Right lobe of liver (tissue), 4 donors: Measurements from ENCODE around the gene OPTC.

Experiments
- CTCF ChIP-seq, 4 donors: fragments of 200-600 bp in 3 of 4; fragments of 450-650 bp in 1 of 4; IDR thresholded peaks; one replicate each; pipeline versions ENCODE4 v1.5.1 to v1.8.0; 2016 to 2022; ENCODE audit warnings: antibody characterized with exemption in 4 of 4, mild to moderate bottlenecking in 2 of 4
- POLR2A ChIP-seq: fragments of 450-650 bp; IDR thresholded peaks from one replicate; pipeline ENCODE4 v1.6.1; 2017; ENCODE audit warnings: antibody characterized with exemption, mild to moderate bottlenecking
- donor health status: DM: no; HTN: no; CAD: no.
- donor health status: DM: no; HTN: no; CAD: no.
- donor health status: DM: no; HTN: yes; CAD: no.

- TF ChIP-seq POLR2A, result no peak
- TF ChIP-seq CTCF (IDR thresholded peaks at IDR 0.05), result no peak
Observed at GRCh38 chr1:203480084-203480483, 13.9 kb upstream of the OPTC start.
